Inflammatory macrophage (primary cell): ENCODE measurements around the gene ZNRF1.
A peak's percentile ranks its signal among the peaks of the same experiment; 100 is the strongest.

ENCODE experiments used
- DNase-seq, 2 donors: peaks; one replicate each; pipeline ENCODE4 v3.0.0-alpha.2; 2020 to 2022

ZNRF1 gene

DNA sequence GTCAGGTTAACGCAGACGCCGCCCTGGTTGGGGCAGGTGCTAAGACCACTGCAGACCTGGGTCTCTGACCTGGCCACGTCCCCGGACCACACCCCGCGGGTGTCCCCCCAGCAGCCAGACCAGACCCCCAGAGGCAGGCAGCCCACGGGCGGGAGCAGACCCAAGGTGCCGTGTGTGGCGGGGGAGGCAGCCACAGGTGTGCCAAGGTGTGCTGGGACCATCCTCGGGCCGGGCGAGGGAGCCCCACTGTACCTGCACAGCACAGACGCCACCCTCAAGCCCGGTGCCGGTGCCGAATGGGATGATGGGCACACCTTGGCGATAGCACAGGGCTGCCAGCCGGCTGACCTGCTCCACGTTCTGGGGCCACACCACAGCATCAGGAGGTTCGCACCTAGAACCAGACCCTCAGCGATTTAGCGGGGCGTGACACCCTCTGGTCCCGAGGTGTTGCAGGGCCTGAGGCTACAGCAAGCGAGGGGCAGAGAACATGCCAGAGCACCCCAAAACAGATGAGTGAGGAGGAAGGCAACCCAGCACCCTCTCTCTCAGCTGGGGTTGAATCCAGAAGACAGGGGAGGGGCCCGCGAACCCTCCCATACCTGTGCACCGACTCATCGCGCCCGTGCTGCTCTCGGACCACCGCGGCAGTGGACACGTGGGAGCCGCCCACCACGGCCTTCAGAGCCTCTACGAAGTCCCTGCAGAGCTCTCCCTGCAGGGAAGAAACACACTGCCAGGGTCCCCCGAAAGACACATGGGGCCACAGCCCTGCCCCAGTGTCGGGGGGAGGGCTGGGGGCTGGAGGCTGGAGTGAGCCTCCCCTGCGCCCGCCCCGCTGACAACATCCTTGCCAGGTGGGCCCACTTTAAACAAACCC, 116.4 kb downstream of the ZNRF1 start:
- no peak for DNase-seq

DNA sequence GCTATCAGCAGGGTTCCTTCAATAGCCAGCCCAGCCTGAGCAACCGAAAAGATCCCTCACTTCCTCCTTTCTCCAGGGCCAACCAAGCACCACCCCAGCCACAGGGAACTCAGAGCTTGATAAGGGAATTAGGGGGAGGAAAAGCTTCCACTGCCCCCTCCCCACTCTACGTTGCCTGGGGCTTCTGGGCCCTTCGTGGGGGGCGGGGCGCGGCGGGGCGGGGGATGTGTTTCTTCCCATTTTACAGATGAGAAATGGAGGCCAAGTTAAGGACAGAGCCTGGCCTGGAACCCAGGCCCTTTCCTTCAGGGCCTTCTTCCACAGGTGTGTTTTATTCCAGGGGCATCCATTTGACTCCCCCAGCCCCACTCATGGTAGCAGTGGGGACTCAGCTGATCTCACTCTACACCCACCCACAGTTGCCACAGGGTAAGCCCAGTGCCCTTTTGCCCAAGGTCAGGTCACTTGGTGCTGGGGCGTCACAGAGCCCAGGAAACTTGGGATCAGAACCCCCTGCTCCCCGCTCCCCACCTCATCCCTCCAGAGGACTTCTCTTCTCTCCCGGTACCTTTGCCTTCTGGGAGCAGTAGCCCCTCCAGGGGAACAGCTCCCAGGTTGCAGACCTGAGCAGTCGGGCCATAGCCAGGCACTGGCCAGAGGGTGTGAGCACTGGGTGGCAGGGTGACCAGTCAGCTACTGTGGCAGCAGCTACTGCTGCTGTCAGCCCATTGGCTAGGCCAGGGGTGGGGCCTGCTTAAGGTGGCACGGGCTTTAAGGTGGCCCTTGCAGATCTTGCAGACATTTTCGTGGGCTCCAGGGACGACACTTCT, 117.5 kb downstream of the ZNRF1 start, which contains the start of gene LDHD:
TSS of gene LDHD (minus strand) at position 700 of the 830 bp plus-strand sequence. CDS start at position 640, 60 bp downstream.
- DNase-seq = peak; percentile 55 to 63

DNA sequence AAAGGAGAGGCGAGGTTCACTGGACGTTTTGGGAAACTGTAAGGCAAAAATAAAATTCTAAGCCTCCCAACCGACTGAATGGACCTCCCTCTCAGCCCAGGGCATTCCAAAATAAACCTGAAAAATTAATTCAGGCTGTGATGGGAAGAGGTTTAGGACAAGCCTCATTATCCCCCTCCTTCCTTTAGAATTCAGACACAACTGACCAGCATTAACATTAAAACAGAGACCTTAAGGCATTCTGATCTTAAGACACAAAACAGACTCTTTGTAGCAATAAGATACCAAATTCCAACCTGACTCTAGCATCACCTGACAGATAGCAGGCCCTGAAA, 118.1 kb downstream of the ZNRF1 start:
- no peak for DNase-seq

DNA sequence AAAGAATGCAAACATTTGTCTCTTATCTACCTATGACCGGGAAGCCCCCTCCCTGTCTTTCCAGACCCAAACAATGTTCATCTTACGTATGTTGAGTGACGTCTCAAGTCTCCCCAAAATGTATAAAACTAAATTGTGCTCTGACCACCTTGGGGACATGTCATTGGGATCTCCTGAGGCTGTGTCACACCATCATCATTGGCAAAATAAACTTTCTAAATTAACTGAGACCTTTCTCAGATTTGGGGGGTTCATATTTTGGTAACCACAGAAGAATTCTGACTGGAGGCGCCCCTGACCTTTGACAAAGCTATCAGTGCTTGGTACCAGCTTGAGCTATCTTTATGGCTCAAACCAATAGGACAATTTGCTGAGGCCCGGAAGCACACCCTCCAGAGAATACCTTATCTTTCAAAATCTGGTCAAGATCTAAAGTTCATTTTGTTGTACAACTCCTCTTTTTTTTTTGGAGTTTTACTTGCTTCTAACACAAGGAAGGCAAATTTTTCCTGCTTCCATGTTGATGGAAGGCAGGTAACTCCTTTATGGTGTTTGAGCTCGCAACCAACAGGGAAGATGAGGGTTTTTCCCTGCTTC, 120.2 kb downstream of the ZNRF1 start:
- DNase-seq = no peak

DNA sequence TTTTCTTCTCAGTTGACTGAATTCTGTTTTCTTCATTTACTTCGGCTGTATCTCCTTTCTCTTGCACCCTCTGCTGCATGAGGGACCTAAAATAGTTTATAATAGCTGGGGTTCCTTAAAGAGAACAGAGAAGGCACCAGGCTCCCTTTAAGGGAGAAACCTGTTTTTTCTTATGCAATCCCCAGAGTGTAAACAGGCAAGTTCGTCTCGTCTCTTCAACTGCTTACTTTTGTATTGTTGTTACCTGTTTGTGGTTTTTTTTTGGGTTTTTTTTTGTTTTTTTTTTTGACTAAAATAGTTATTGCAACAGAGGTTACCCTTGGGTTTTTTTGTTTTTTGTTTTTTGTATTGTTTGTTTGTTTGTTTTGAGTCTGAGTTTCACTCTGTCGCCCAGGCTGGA, 121.4 kb downstream of the ZNRF1 start:
- DNase-seq = no peak

DNA sequence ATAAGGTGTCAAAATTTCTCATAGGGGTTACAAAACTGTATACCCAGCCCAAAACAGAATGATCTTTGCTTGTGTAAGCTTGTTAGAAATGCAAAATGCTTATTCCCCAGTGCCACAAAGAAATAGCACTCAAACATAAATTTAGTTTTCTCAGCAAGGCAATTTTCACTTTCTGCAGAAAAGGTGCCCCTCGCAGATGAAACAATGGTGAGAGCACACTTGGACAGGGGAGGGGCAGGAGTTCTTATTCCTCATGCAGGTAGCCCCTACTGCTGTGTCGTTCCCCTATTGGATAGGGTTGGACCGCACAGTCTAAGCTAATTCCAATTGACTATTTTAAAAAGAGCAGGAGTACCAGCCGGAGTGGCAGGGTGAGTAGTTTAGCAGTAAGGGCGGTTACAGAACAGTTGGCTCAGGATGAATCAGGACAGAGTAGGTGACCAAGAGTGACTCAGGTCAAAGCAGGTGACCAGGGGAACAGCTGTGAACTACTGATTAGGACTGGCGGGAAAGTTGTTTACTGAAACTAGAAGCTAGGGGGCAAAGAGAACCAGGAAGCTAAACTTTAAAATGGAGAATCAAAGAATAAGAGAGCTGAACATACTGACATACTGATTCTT, 123.2 kb downstream of the ZNRF1 start:
- no peak for DNase-seq

DNA sequence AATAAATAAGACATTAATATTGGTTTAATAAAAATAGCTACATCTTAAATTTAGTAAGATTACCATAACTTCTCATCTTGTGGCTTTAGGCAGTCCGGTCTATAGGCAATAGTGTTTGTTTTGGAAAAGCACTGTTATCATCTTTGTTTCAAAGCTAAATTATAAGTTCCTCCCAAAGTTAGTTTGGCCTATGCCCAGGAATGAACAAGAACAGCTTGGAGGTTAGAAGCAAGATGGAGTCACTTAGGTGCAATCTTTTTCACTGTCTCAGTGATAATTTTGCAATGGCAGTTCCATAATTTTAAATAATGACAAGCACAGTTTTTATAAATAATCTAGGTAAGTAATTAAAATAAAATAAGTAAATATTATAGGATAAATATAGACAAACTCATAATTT, 123.8 kb downstream of the ZNRF1 start:
- no peak for DNase-seq

DNA sequence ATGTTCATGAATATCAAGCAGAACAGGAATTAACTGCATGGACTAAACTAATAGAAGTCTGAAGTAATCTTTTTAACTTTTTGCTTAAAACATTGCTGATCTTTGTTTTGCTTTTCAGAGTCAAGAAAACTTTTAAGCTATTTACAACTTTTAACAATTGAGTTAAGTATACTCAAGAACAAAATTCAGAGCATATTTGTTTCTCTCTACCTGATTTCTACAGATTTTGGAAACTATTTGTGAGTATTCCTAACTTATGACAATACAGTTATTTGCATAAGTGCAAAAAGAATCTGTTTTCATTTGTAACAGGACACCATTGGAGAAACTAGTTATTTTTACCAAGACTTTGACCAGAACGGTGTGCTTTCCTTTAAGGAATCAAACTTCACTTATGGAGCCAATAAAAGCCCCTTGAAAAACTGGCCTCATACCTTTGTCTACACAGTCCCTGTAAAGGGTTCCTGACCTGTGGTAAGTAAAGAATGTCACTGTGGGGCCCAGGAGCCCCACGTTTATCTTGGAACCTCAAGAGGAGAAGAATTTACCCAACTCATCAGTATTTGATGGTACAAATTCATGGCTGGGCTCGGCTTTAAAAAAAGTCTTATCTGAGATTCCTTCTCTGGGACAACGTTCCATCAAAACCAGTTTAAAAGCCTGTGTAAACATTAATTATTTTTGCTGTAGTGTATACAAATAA, 129.0 kb downstream of the ZNRF1 start:
- no peak for DNase-seq

DNA sequence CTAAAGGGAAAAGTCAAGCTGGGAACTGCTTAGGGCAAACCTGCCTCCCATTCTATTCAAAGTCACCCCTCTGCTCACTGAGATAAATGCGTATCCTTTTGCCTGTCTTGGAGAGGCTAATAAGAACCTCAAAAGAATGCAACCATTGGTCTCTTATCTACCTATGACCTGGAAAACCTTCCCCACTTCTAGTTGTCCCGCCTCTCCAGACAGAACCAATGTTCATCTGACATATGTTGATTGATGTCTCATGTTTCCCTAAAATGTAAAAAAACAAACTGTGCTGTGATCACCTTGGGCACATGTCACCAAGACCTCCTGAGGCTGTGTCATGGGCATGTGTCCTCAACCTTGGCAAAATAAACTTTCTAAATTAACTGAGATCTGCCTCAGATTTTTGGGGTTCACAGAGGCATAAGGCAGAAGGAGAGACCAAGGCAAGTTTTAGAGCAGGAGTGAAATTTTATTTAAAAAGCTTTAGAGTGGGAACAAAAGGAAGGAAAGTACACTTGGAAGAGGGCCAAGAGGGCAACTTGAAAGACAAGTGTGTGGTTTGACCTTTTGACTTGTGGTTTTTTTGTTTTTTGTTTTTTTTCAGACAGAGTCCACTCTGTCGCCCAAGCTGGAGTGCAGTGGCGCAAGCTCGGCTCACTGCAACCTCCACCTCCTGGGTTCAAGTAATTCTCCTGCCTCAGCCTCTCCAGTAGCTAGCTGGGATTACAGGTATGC, 130.8 kb downstream of the ZNRF1 start:
- DNase-seq = peak; percentile 29 to 36

DNA sequence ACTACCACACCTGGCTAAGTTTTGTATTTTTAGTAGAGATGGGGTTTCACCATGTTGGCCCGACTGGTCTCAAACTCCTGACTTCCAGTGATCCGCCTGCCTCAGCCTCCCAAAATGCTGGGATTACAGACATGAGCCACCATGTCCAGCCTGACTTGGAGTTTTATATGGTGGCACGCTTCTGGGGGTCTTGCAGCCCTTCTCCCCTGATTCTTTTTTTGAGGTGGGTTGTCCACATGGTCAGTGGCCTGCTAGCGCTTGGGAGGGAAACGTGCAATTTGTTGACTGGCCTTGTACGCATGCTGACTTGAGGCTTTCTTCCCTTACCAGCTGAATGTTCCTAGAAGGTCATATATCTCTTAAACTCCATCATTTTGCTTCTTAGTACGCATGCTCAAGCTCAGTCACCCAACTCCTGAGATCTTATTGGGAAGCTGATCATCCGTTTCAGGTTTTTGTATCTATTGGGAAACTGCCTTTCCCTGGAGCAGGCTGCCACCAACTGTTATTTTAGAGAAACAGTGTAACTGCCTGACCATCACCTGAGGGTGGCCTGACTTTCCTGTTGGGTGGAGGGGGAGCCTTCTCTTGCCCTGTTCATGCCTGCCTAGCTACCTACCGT, 131.4 kb downstream of the ZNRF1 start:
- DNase-seq = peak in 1 of 2 donors; percentile 8

DNA sequence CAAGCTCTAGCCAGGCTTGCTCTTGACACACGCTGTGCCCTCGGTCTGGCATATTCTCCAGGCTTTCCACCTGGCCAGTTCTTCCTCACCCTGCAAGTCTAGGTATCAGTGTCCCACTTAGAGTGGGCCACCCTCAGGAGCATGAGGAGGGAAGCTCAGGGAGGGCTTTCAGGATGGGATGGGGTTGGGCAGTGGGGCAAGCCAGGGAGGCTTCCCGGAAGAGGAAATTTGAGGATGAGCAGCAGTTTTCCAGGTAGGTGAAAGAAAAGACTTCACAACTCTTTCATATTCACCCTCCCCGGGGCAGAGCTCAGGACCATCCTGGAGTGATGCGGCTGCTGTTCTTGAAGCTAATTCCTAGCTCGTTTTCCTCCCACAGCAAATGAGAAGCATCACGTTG, 132.3 kb downstream of the ZNRF1 start:
- DNase-seq = no peak

DNA sequence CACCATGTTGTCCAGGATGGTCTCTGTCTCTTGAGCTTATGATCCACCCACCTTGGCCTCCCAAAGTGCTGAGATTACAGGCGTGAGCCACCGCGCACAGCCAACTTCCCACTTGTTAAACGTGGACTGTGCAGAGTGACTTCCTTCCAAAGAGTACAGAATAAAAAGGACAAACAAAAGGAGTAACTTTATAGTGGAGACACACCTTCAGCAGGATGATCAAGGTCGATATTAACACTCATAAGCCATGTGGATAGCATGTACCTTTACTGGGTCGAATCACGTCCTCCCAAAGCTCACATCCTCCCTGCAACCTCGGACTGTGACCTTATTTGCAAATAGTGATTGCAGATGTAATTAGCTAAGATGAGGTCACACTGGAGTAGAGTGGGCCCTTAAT, 139.4 kb downstream of the ZNRF1 start:
- no peak for DNase-seq

DNA sequence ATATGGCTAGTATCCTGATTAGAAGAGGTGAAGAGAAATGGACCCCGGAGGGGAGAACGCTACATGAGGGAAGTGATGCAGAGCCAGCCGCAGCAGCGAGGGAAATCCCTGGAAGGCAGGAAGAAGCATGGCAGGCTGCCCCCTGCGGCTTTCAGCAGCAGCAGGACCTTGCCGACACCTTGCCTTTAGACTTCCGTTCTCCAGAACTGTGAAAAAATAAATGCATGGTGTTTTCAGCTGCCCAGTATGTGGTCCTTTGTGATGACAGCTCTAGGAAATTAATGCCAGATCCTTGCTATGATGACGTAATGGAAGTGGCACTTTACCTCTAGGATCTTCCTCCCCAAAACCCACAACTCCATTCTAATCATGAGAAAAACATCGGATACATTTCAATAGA, 139.8 kb downstream of the ZNRF1 start:
- DNase-seq = peak in 1 of 2 donors; percentile 8

DNA sequence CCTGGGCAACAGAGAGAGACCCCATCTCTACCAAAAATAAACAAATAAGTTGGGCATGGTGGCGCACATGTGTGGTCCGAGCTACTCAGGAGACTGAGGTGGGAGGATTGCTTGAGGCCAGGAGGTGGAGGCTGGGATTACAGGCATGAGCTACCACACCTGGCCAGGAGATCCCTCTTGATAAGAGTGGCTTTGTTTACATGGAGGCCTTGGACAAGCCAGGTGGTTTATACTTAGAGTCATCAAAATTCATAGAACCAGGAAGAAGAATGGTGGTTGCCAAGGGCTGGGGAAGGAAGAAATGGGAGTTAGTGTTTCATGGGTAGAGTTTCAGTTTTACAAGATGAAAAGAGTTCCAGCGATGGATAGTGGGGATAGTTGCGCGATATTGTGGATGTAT, 140.7 kb downstream of the ZNRF1 start:
- no peak for DNase-seq

DNA sequence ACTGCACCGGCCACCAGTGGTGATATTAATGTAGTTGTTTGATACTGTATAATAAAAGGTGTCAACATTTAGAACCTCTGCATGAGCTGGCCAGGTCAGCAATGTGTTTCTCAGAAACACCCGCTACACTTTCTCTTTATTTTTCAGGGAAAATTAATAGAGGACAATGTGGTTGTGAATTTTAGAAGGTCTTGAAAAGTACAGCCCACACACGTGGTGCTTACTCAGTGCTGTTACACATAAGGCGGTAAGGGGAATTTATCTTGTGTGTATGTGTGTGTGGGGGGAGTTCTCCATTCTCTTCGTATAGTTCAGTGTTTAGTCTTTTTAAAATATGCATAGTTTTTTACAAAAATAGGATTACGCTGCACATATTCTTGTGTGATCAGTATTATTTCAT, 145.1 kb downstream of the ZNRF1 start:
- peak; percentile 25 to 75 for DNase-seq

DNA sequence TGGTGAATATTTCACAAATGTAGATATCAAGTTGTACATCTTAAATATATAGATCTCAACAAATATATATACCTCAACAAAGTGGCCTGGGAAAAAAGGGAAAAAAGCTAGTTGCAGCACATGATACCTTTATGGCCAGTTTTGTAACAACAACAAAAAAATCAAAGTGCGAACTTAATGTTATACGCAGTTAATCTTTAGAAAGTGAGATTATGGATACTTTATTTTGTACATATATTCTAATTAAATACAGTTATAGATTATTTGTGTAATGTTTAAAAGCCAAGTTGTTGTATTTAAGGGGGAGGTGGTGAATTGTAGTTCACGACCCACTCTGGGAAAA, 149.1 kb downstream of the ZNRF1 start:
- DNase-seq = no peak

DNA sequence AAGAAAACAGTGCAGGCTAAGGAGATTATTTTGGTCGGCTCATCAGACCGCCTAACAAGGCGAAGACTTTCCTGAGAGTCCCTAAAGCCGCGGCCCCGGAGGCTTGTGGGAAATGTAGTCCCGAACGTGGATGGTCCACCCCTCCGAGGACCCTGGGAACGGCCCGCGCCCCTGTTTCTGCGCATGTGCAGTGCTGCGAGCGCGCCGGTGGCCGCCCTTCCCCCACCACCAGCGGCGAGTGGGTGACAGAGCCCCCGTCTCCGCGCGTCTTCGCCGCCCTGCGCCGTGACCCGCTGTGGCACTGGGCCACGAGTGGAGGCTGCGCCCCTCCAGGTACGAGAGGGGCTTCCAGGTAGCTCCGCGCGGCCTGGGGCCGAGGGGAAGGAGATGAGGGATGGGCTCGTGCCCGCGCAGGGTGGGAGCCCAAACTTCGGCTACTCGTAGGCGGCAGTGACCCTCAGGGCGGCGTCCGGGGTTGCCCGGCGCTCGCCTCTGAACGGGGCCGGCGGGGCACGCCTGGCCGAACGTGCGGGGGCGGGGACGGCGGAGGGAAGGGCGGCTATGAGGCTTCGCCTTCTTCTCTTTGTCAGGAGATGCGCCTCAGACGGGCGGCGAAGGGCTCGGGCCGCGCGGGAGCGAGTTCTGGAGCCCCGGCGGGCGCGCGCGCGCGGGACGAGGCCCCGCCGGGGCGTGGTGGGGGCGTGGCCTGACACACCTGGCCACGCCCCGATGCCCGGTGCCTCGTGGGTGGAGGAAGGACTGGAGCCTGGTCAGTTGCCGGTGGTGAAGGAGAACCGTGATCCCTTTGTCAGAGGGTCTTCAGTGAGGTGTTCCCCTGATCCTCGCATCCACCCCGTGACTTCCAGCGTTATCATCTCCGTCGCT, 149.7 kb downstream of the ZNRF1 start, which contains the start of gene ZFP1:
TSS of gene ZFP1 (plus strand) at position 214 of the 885 bp plus-strand sequence. CDS start 4,428 bp downstream, outside the sequence.
- DNase-seq = peak; percentile 91 to 95

DNA sequence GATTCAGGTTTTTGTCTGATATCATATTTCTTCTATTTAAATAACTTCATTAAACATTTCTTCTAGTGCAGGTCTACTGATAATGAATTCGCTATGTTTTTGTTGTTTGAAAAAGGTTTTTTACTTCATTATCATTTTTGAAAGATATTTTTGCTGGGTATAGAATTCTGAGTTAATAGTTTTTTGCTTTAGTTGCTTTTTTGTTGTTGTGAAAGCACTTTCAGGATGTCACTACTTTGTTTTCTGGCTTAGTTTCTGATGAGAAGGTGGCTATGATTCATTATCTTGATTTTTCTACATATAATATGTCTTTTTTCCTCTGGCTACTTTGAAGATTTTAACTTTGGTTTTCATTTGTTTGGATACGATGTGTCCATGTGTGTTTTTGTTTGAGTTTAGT, 153.0 kb downstream of the ZNRF1 start:
- no peak for DNase-seq

DNA sequence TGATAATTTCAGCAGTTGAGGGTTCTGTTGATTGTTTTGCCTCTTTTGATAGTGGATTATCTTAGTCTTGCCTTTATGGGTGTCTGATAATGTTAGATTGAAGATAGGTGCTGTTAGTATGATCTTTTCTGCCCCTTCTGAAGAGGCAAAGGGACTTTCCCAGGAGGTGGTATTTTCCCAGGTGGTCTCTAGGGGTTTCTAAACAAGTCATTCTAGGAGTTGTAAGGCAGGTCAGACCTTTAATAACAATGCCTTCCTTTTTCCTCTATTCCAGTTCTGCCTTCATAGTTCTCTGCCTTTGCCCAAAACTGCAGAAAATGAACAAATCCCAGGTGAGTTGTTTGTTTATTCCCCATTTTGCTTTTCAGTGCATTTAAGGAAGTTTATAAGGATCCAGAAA, 153.8 kb downstream of the ZNRF1 start:
- DNase-seq = no peak

DNA sequence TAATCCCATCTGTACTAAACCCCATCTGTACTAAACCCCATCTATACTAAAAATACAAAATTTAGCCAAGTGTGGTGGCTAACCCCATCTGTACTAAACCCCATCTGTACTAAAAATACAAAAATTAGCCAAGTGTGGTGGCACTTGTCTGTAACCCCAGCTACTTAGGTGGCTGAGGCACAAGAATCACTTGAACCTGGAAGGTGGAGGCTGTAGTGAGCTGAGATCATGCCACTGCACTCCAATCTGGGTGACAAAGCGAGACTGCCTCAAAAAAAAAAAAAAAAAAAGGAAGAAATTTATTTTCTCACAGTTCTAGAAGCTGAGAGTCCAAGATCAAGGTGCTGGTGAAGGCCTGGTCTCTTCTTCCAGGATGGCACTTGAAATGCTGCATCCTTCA, 161.6 kb downstream of the ZNRF1 start:
- no peak for DNase-seq
